Neural progenitor cell (in vitro differentiated cells): Measurements from ENCODE around the gene GRIN3B. TPM values are rescaled to one million over a fixed set of nuclear protein-coding genes. Genes with fewer than 3 reads are reported as not detected.

ENCODE experiments used
- DNase-seq: peaks from one replicate; pipeline ENCODE4 v3.0.0-alpha.2; 2016; ENCODE audit warnings: low spot score
- H2AFZ ChIP-seq: fragments of 200-600 bp; sonication (generic); replicated peaks from 2 replicates; pipeline ENCODE4 v1.6.1; 2016; ENCODE audit warnings: antibody characterized with exemption
- H3F3A ChIP-seq: fragments of 200-600 bp; sonication (generic); 2 replicates; pipeline ENCODE4 v1.6.1; 2016; ENCODE audit warnings: antibody characterized with exemption, low read depth
- H3K27ac ChIP-seq: fragments of 200-600 bp; sonication (generic); 2 replicates; pipeline ENCODE4 v1.5.1; 2016; ENCODE audit warnings: mild to moderate bottlenecking
- H3K27me3 ChIP-seq: fragments of 200-600 bp; sonication (generic); 2 replicates; pipeline ENCODE4 v1.6.1; 2016; ENCODE audit warnings: mild to moderate bottlenecking, moderate library complexity
- H3K36me3 ChIP-seq: fragments of 200-600 bp; sonication (generic); 2 replicates; pipeline ENCODE4 v1.5.1; 2016
- H3K4me1 ChIP-seq: fragments of 200-600 bp; sonication (generic); 2 replicates; pipeline ENCODE4 v1.6.1; 2016; ENCODE audit warnings: mixed run types
- H3K4me2 ChIP-seq: fragments of 200-600 bp; sonication (generic); 2 replicates; pipeline ENCODE4 v1.6.1; 2016
- H3K4me3 ChIP-seq: fragments of 200-600 bp; sonication (generic); 2 replicates; pipeline ENCODE4 v1.5.1; 2016
- H3K79me2 ChIP-seq: fragments of 200-600 bp; sonication (generic); 2 replicates; pipeline ENCODE4 v1.6.1; 2016; ENCODE audit warnings: low read depth
- H3K9ac ChIP-seq: fragments of 200-600 bp; sonication (generic); 2 replicates; pipeline ENCODE4 v1.6.1; 2016
- H3K9me3 ChIP-seq: fragments of 200-600 bp; sonication (generic); 2 replicates; pipeline ENCODE4 v1.5.1; 2016; ENCODE audit warnings: low read depth
- H4K20me1 ChIP-seq: fragments of 200-600 bp; sonication (generic); 2 replicates; pipeline ENCODE4 v1.6.1; 2016; ENCODE audit warnings: low read depth
- H3K27ac Mint-ChIP-seq: 3 replicates; pipeline ENCODE4 v1.8.0; 2021; ENCODE audit warnings: mixed read lengths
- H3K27me3 Mint-ChIP-seq: 2 replicates; pipeline ENCODE4 v1.8.0; 2022; ENCODE audit warnings: low read depth, mild to moderate bottlenecking, inconsistent platforms, moderate library complexity, mixed read lengths; ENCODE audit not compliant: insufficient read depth
- H3K36me3 Mint-ChIP-seq: 3 replicates; pipeline ENCODE4 v1.8.0; 2021; ENCODE audit warnings: mixed read lengths
- H3K4me1 Mint-ChIP-seq: 3 replicates; pipeline ENCODE4 v1.8.0; 2021; ENCODE audit warnings: mixed read lengths
- H3K4me3 Mint-ChIP-seq: 3 replicates; pipeline ENCODE4 v1.8.0; 2021; ENCODE audit warnings: mild to moderate bottlenecking, moderate library complexity, mixed read lengths
- H3K9me3 Mint-ChIP-seq: 3 replicates; pipeline ENCODE4 v1.8.0; 2020; ENCODE audit warnings: mixed read lengths
- CTCF ChIP-seq: fragments of 200-600 bp; sonication (generic); IDR thresholded peaks from 2 replicates; pipeline ENCODE4 v1.5.1; 2017; ENCODE audit warnings: antibody characterized with exemption, mild to moderate bottlenecking
- EZH2 ChIP-seq: fragments of 200-600 bp; sonication (generic); IDR thresholded peaks from 2 replicates; pipeline ENCODE4 v1.6.1; 2017; ENCODE audit warnings: antibody characterized with exemption, mild to moderate bottlenecking, moderate library complexity
- EZH2phosphoT487 ChIP-seq: fragments of 200-600 bp; sonication (generic); IDR thresholded peaks from 2 replicates; pipeline ENCODE4 v1.6.1; 2017; ENCODE audit warnings: antibody characterized with exemption
- total RNA-seq: library from RNA; depleted of rRNA; stranded (reverse); fragments of >200 nt; gene quantifications from 2 replicates; pipeline ENCODE4 v1.2.3, GENCODE V29; 2015; ENCODE audit warnings: low replicate concordance

The GRIN3B gene
- total RNA-seq, 1 donor from 2014 or later = 5.9 TPM

GRCh38 chr19:973726-974563 is 26.3 kb upstream of the GRIN3B start:
- TF ChIP-seq EZH2 (no peak), EZH2phosphoT487 (no peak), CTCF (no peak)
- H3K27ac Mint-ChIP-seq = no peak overlapping the region
- peaks cover 21% of the 10 kb centered on the region for H3K36me3 ChIP-seq
- H3K36me3 Mint-ChIP-seq = peaks cover 17% of the 10 kb centered on the region
- no peak for DNase-seq
- peaks cover 4% of the 10 kb centered on the region for H3K4me1 Mint-ChIP-seq
- H3K4me3 Mint-ChIP-seq = no peak overlapping the region
- H3K9me3 Mint-ChIP-seq = peaks cover 6% of the 10 kb centered on the region
- no peak overlapping the region for H3K4me3 ChIP-seq
- no peak overlapping the region for H3K9ac ChIP-seq
- no peaks in the 10 kb centered on the region for H3K79me2 ChIP-seq
- no peaks in the 10 kb centered on the region for H3K27me3 ChIP-seq
- H3K27me3 Mint-ChIP-seq = peaks cover 7% of the 10 kb centered on the region
- H2AFZ ChIP-seq = no peak overlapping the region
- H3K4me2 ChIP-seq = no peak overlapping the region
- H3K4me1 ChIP-seq = no peaks in the 10 kb centered on the region
- H3F3A ChIP-seq = peaks cover 19% of the 10 kb centered on the region
- H3K27ac ChIP-seq = peak overlapping the region; percentile 41
- peaks cover 6% of the 10 kb centered on the region for H4K20me1 ChIP-seq
- H3K9me3 ChIP-seq = peaks cover 5% of the 10 kb centered on the region

GRCh38 chr19:974564-975257 is 25.5 kb upstream of the GRIN3B start:
- Mint-ChIP-seq H3K4me1 (peaks cover 4% of the 10 kb centered on the region), H3K27ac (no peak overlapping the region), H3K9me3 (peaks cover 6% of the 10 kb centered on the region), H3K4me3 (no peak overlapping the region), H3K27me3 (peaks cover 7% of the 10 kb centered on the region), H3K36me3 (peaks cover 14% of the 10 kb centered on the region)
- Histone ChIP-seq H3F3A (peaks cover 22% of the 10 kb centered on the region), H3K79me2 (no peaks in the 10 kb centered on the region), H3K4me1 (peaks cover 5% of the 10 kb centered on the region), H3K36me3 (peaks cover 14% of the 10 kb centered on the region), H3K4me2 (no peak overlapping the region), H3K4me3 (no peak overlapping the region), H3K27ac (peak overlapping the region; percentile 53), H3K9ac (no peak overlapping the region), H4K20me1 (peaks cover 6% of the 10 kb centered on the region), H3K9me3 (peaks cover 5% of the 10 kb centered on the region), H3K27me3 (no peaks in the 10 kb centered on the region), H2AFZ (no peak overlapping the region)
- TF ChIP-seq EZH2 (no peak), EZH2phosphoT487 (no peak)
- no peak for DNase-seq

GRCh38 chr19:976476-976875 is 23.7 kb upstream of the GRIN3B start:
- DNase-seq = no peak
- H2AFZ ChIP-seq = no peak overlapping the region
- H3K27ac Mint-ChIP-seq = no peak overlapping the region

More at GRCh38 chr19:976476-976875, 23.7 kb upstream of the GRIN3B start:
- Mint-ChIP-seq H3K4me3 (no peak overlapping the region), H3K36me3 (peaks cover 5% of the 10 kb centered on the region), H3K27me3 (peaks cover 4% of the 10 kb centered on the region), H3K4me1 (peaks cover 13% of the 10 kb centered on the region), H3K9me3 (no peaks in the 10 kb centered on the region)
- peaks cover 6% of the 10 kb centered on the region for H4K20me1 ChIP-seq
- H3K79me2 ChIP-seq = no peaks in the 10 kb centered on the region
- no peaks in the 10 kb centered on the region for H3K9me3 ChIP-seq
- no peak for TF ChIP-seq EZH2phosphoT487
- no peak for TF ChIP-seq CTCF
- no peak for TF ChIP-seq EZH2
- H3K4me1 ChIP-seq = peaks cover 16% of the 10 kb centered on the region
- H3K36me3 ChIP-seq = no peaks in the 10 kb centered on the region
- peaks cover 32% of the 10 kb centered on the region for H3F3A ChIP-seq
- no peaks in the 10 kb centered on the region for H3K27me3 ChIP-seq
- no peak overlapping the region for H3K4me3 ChIP-seq
- H3K9ac ChIP-seq = no peak overlapping the region
- no peak overlapping the region for H3K4me2 ChIP-seq
- H3K27ac ChIP-seq = no peak overlapping the region
